Endothelial cell of umbilical vein (primary cell): ENCODE data around the gene ZP2. TPM values are rescaled to one million over a fixed set of nuclear protein-coding genes. Genes with fewer than 3 reads are reported as not detected.

Experiments
- BruUV-seq: library from RNA; stranded (reverse); fragments of 400-500 nt; replicated peaks from 2 replicates; lab custom pipeline; 2021; lab: Mats Ljungman, UMichigan
- CTCF ChIA-PET: fragments of 300-600, 350-600 bp; sonication (Branson Sonifier 250); formaldehyde crosslinking; loops from one replicate; lab custom pipeline; 2021; ENCODE audit warnings: antibody characterized with exemption, inconsistent platforms; lab: Charles Lee
- POLR2A ChIA-PET: fragments of 300-600, 350-600 bp; sonication (Branson Sonifier 250); formaldehyde crosslinking; loops from one replicate; lab custom pipeline; 2021; ENCODE audit warnings: antibody characterized with exemption, inconsistent platforms; lab: Charles Lee
- DNase-seq: peaks from one replicate; pipeline ENCODE4 v3.0.0-alpha.2; 2011; ENCODE audit warnings: low read depth, low spot score
- FAIRE-seq: peaks from 2 replicates; lab custom pipeline; 2011; peaks lifted over from hg19 to GRCh38; lab: Jason Lieb, UNC
- H2AFZ ChIP-seq: 2 replicates; pipeline ENCODE4 v1.6.0; 2012; ENCODE audit warnings: low read depth, low read length, control low read depth, inconsistent platforms
- H3K27ac ChIP-seq: 2 replicates; pipeline ENCODE4 v1.5.1; 2011; ENCODE audit warnings: low read depth, mild to moderate bottlenecking, control low read depth, low read length, moderate library complexity; ENCODE audit not compliant: insufficient read depth
- H3K27me3 ChIP-seq, 2 experiments: 2 replicates each; pipeline versions ENCODE4 v1.6.0 to v1.6.1; 2011; ENCODE audit warnings: low read length in 2 of 2, mixed read lengths in 1 of 2; ENCODE audit not compliant: control insufficient read depth in 2 of 2, insufficient read depth in 2 of 2
- H3K36me3 ChIP-seq, 2 experiments: 2 replicates in 1 of 2; 3 replicates in 1 of 2; pipeline ENCODE4 v1.5.1; 2011; ENCODE audit warnings: low read length in 2 of 2, mild to moderate bottlenecking in 1 of 2, moderate library complexity in 1 of 2; ENCODE audit not compliant: control insufficient read depth in 2 of 2, insufficient read depth in 2 of 2; ENCODE audit errors: extremely low read depth in 1 of 2
- H3K4me1 ChIP-seq: 3 replicates; pipeline ENCODE4 v1.5.1; 2011; ENCODE audit warnings: mild to moderate bottlenecking, low read length; ENCODE audit not compliant: control insufficient read depth, insufficient read depth; ENCODE audit errors: extremely low read depth
- H3K4me2 ChIP-seq: 2 replicates; pipeline ENCODE4 v1.6.1; 2011; ENCODE audit warnings: low read length, control low read depth, mixed read lengths; ENCODE audit not compliant: insufficient read depth
- H3K4me3 ChIP-seq, 3 experiments: fragments of 200-600 bp in 1 of 3; sonication (generic), shearing (Covaris generic) in 1 of 3; replicated peaks in 1 of 3; 2 replicates each; pipeline ENCODE4 v1.5.1; 2011 to 2016; ENCODE audit warnings: control low read depth in 3 of 3, low read length in 3 of 3, mild to moderate bottlenecking in 2 of 3, inconsistent platforms in 1 of 3, low read depth in 1 of 3, moderate library complexity in 1 of 3; ENCODE audit not compliant: insufficient read depth in 1 of 3
- H3K79me2 ChIP-seq: 2 replicates; pipeline ENCODE4 v1.6.0; 2012; ENCODE audit warnings: low read length, inconsistent platforms; ENCODE audit not compliant: control insufficient read depth, insufficient read depth
- H3K9ac ChIP-seq: replicated peaks from 2 replicates; pipeline ENCODE3; 2011; ENCODE audit warnings: low read length, control low read depth; ENCODE audit not compliant: insufficient read depth; ENCODE audit errors: extremely low read depth
- H3K9me1 ChIP-seq: replicated peaks from 3 replicates; pipeline ENCODE4 v1.6.0; 2011; ENCODE audit warnings: mild to moderate bottlenecking, low read length; ENCODE audit not compliant: control insufficient read depth, insufficient read depth; ENCODE audit errors: extremely low read depth
- H3K9me3 ChIP-seq: replicated peaks from 2 replicates; pipeline ENCODE4 v1.5.1; 2012; ENCODE audit warnings: low read length, inconsistent platforms; ENCODE audit not compliant: control insufficient read depth, insufficient read depth
- H4K20me1 ChIP-seq: replicated peaks from 2 replicates; pipeline ENCODE3; 2011; ENCODE audit warnings: mild to moderate bottlenecking, low read length; ENCODE audit not compliant: control insufficient read depth, insufficient read depth; ENCODE audit errors: extremely low read depth
- EZH2 ChIP-seq: IDR thresholded peaks from 2 replicates; pipeline ENCODE4 v1.6.1; 2012; ENCODE audit warnings: borderline replicate concordance, low read depth, mild to moderate bottlenecking, moderate library complexity, low read length, inconsistent platforms; ENCODE audit not compliant: severe bottlenecking
- GATA2 ChIP-seq: IDR thresholded peaks from 2 replicates; pipeline ENCODE4 v1.7.0; 2011; ENCODE audit warnings: low read depth, mild to moderate bottlenecking, moderate library complexity, mixed read lengths, low read length; ENCODE audit not compliant: insufficient read length, insufficient read depth
- JUN ChIP-seq: IDR thresholded peaks from 2 replicates; pipeline ENCODE4 v1.6.1; 2011; ENCODE audit warnings: borderline replicate concordance, low read depth; ENCODE audit not compliant: insufficient read length, insufficient read depth
- MAX ChIP-seq: IDR thresholded peaks from 2 replicates; pipeline ENCODE4 v1.6.1; 2011; ENCODE audit not compliant: insufficient read depth, insufficient read length
- MYC ChIP-seq: IDR thresholded peaks from one replicate; pipeline ENCODE4 v1.6.1; 2011; ENCODE audit warnings: mild to moderate bottlenecking, low read depth, low read length
- POLR2A ChIP-seq: IDR thresholded peaks from 2 replicates; pipeline ENCODE4 v1.6.1; 2012; ENCODE audit warnings: low read depth, mild to moderate bottlenecking, control low read depth, low read length
- POLR2AphosphoS5 ChIP-seq: IDR thresholded peaks from 2 replicates; pipeline ENCODE4 v1.6.1; 2012; ENCODE audit warnings: low read depth, mild to moderate bottlenecking, control low read depth, low read length, moderate library complexity; ENCODE audit not compliant: insufficient read depth
- dilution Hi-C: fragments of 300-500 bp; cut with MboI; formaldehyde crosslinking; loops from one replicate; pipeline ENCODE4 v1.15.0; 2019; ENCODE audit warnings: low sequenced_read_pairs; ENCODE audit not compliant: extremely low pct_ligation_motif_present
- intact Hi-C: fragments of 100-400 bp; cut with micrococcal nuclease; formaldehyde crosslinking; loops from one replicate; pipeline ENCODE4 v1.10.0; 2022
- polyA plus RNA-seq, 4 experiments: library from polyadenylated mRNA; depleted of rRNA in 3 of 4; stranded (reverse) in 3 of 4; unstranded in 1 of 4; fragments of >200 nt; gene quantifications; 2 replicates each; pipeline versions ENCODE4 v1.2.1 to v1.2.3, GENCODE V29; 2011 to 2012; ENCODE audit warnings: missing spikeins in 1 of 4
- total RNA-seq: library from RNA; stranded (reverse); gene quantifications from 2 replicates; pipeline ENCODE4 v1.2.3, GENCODE V29; 2021

ZP2 gene
- total and polyA plus RNA-seq, 2 donors (not counting 3 experiments of a cell fraction or from before 2014, with no cell fraction given) = not detected

- FAIRE-seq = peak; percentile 78
Observed at GRCh38 chr16:21158208-21159110, 52.9 kb downstream of the ZP2 start, which contains the start of gene LDAF1. TSS of gene LDAF1 (plus strand) at chr16:21158674. CDS start at chr16:21161183, 2,509 bp downstream.

GRCh38 chr16:21157632-21158031 lies 53.7 kb downstream of the ZP2 start:
- Histone ChIP-seq H3K79me2 (no peaks in the 10 kb centered on the region), H3K9me3 (no peaks in the 10 kb centered on the region), H3K4me3 (no peak overlapping the region), H3K4me1 (peaks cover 13% of the 10 kb centered on the region), H3K36me3 (peaks cover 0 to 3% of the 10 kb centered on the region in 2 experiments), H3K9me1 (no peaks in the 10 kb centered on the region), H3K9ac (no peak overlapping the region), H4K20me1 (no peaks in the 10 kb centered on the region), H2AFZ (no peak overlapping the region), H3K27ac (no peak overlapping the region), H3K27me3 (no peaks in the 10 kb centered on the region), H3K4me2 (no peak overlapping the region)
- ChIA-PET CTCF (interaction anchor here (1.0 to 5.1 kb wide), 12 partner anchors 11 to 1164 kb away, joined by 3 to 117 read pairs (median 6); no protein-coding TSS in a partner anchor), POLR2A (no interaction called here)
- DNase-seq = no peak
- no TSS peak for BruUV-seq
- no peak for FAIRE-seq
- dilution Hi-C loops (no loop called here), intact Hi-C loops (loop anchor here (1.0 to 5.0 kb wide), 6 partner anchors 81 to 1165 kb away; partner anchors contain the start of gene CRYM)
- TF ChIP-seq POLR2AphosphoS5 (no peak), POLR2A (no peak), GATA2 (no peak), EZH2 (no peak), MYC (no peak)

More at GRCh38 chr16:21158208-21159110, 52.9 kb downstream of the ZP2 start, which contains the start of gene LDAF1:
- BruUV-seq = no TSS peak
- Histone ChIP-seq H3K4me3 (peak within 1 kb of the TSS; percentile 58 to 83 (median 64)), H3K9ac (peak within 1 kb of the TSS; percentile 65), H3K4me1 (peaks cover 13% of the 10 kb centered on the region), H3K27me3 (no peaks in the 10 kb centered on the region), H3K9me3 (no peaks in the 10 kb centered on the region), H3K79me2 (no peaks in the 10 kb centered on the region), H3K27ac (no peak within 1 kb of the TSS), H4K20me1 (no peaks in the 10 kb centered on the region), H2AFZ (peak within 1 kb of the TSS; percentile 78), H3K4me2 (peak within 1 kb of the TSS; percentile 92), H3K36me3 (peaks cover 0 to 3% of the 10 kb centered on the region in 2 experiments), H3K9me1 (no peaks in the 10 kb centered on the region)
- CTCF ChIA-PET = interaction anchor here (1.0 to 5.1 kb wide), 7 partner anchors 10 to 384 kb away, joined by 3 to 117 read pairs (median 4); no protein-coding TSS in a partner anchor
- POLR2A ChIA-PET = no interaction called here
- no peak for TF ChIP-seq JUN
- TF ChIP-seq GATA2 = no peak
- no peak for TF ChIP-seq EZH2
- TF ChIP-seq POLR2AphosphoS5 = peak; percentile 42
- TF ChIP-seq POLR2A = no peak
- TF ChIP-seq MAX = no peak
- peak; percentile 62 for DNase-seq
- dilution Hi-C loops (no loop called here), intact Hi-C loops (loop anchor here (1.0 to 5.0 kb wide), 4 partner anchors 82 to 1164 kb away; no protein-coding TSS in a partner anchor)
